ENCODE data around the gene PIP5K1C. TPM values are rescaled to one million over a fixed set of nuclear protein-coding genes. Genes with fewer than 3 reads are reported as not detected.

Gene PIP5K1C
- total RNA-seq, 2 donors from 2014 or later: 16.6 to 30.7 TPM

DNA sequence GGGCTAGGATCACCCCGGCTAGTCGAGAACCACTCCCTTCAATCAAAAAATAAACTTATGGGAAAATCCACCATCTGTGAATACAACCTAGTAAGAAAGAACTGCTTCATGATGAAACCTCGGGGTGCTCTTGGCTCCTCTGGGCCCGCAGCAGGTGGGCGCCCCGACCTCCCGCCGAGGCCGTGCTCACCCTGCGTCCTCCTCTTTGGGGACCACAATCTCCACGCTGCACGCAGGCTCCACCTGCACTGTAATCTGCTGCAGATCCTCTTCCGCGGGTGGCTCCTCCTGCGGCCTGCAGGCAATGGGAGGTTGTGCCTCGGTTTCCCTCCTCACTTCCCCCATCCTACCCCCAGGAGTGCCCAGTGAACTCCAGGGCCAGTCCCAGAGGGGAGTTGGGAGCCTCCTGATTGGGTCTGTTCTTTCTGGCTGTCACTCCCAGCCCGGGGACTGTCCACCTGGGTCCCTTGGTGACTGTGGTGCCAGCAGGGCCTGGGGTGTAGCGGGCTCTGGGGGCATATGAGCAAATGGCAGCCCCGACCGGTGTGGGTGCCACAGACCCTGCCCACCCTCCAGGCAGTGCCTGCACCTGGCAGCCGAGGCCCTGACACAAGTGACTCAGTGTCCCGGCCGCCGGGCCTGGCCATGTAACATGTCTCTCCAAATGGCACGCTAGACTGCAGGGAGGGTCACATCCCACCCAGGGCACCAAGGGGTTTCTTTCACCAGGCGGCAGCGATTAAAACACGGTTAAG, 58.6 kb downstream of the PIP5K1C start:
- no peak for TF ChIP-seq POLR2A (IDR thresholded peaks at IDR 0.05)
- TF ChIP-seq, protein P1, sequence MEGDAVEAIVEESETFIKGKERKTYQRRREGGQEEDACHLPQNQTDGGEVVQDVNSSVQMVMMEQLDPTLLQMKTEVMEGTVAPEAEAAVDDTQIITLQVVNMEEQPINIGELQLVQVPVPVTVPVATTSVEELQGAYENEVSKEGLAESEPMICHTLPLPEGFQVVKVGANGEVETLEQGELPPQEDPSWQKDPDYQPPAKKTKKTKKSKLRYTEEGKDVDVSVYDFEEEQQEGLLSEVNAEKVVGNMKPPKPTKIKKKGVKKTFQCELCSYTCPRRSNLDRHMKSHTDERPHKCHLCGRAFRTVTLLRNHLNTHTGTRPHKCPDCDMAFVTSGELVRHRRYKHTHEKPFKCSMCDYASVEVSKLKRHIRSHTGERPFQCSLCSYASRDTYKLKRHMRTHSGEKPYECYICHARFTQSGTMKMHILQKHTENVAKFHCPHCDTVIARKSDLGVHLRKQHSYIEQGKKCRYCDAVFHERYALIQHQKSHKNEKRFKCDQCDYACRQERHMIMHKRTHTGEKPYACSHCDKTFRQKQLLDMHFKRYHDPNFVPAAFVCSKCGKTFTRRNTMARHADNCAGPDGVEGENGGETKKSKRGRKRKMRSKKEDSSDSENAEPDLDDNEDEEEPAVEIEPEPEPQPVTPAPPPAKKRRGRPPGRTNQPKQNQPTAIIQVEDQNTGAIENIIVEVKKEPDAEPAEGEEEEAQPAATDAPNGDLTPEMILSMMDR (IDR thresholded peaks at IDR 0.05): no peak
- Histone ChIP-seq H3K36me3 (replicated peaks in 1 of 2; ENCODE audit: insufficient read depth in 1 of 2, low read depth in 2 of 2) (peaks cover 0 to 8% of the 10 kb centered on the region in 2 donors), H3K27me3 (no peaks in the 10 kb centered on the region), H3K9me3 (no peaks in the 10 kb centered on the region), H3K4me1 (no peaks in the 10 kb centered on the region), H3K4me3 (no peak overlapping the region), H3K27ac (no peak overlapping the region)
- WGBS, 2 donors: 91 to 95% methylated on average over 21 to 27 of the region's 28 CpGs
- intact Hi-C loops (cut with DNase I): no loop called here
- DNase-seq (no peak), ATAC-seq (no peak)

- peaks cover 0 to 6% of the 10 kb centered on the region in 2 donors for H3K36me3 ChIP-seq (replicated peaks in 1 of 2; ENCODE audit: insufficient read depth in 1 of 2, low read depth in 2 of 2)
- H3K4me3 ChIP-seq: no peak overlapping the region
These were observed 60.8 kb downstream of the PIP5K1C start for GRCh38 chr19:3639479-3639878.

DNA sequence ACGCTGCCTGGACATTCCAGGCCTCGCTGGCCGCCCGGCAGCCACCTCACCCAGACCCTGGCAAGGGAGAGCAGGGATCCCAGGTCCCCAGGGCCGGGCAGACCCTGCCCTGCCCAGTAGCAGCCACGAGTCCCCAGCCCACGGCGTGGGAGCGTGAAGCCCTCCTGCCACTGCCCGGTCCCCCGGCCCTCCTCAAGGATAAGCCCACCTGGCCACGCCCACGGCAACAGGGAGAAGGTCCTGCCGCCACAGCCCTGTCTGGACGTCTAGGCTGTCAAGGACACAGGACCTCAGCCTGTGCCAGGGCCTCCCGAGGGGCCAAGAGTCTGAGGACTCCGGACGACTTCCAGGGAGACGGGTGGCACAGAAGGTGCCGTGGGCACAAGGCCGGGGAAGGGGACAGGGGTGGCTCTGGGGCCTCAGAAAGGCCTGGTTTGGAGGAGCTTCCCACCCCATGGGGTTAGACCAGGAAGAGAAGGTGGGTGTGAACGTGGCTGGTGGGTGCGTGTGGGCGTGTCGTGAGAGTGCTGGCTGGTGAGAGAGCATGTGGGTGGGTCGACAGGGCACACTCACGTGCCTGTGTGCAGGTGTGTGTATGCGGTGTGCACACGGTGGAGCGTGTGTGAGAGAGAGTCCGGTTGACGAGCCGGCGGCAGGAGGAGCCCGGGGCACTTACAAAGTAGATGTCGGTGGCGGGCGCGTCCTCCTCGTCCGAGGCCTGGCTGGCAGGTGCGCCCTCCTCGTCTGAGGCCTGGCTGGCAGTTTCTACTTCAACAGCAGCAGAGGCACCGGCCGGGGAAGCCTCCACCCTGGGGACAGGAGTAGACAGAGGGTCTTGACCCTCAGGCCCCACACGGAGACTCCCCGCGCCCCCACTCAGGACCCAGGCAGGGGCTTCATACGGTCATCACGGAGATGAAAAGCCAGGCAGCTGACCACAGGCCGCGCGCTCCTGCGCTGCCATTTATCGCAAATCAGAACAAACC, 61.8 kb downstream of the PIP5K1C start:
- ATAC-seq (no peak), DNase-seq (no peak)
- Histone ChIP-seq H3K4me1 (no peaks in the 10 kb centered on the region), H3K9me3 (no peaks in the 10 kb centered on the region), H3K4me3 (no peak overlapping the region), H3K27ac (no peak overlapping the region), H3K36me3 (replicated peaks in 1 of 2; ENCODE audit: insufficient read depth in 1 of 2, low read depth in 2 of 2) (peaks cover 0 to 6% of the 10 kb centered on the region in 2 donors), H3K27me3 (no peaks in the 10 kb centered on the region)
- no peak for TF ChIP-seq POLR2A (IDR thresholded peaks at IDR 0.05)
- TF ChIP-seq, protein P1 (IDR thresholded peaks at IDR 0.05): no peak
- intact Hi-C loops (cut with DNase I): no loop called here
- 82 to 88% methylated on average over 26 to 47 of the region's 55 CpGs for whole genome bisulfite sequencing, 2 donors

More at GRCh38 chr19:3639479-3639878, 60.8 kb downstream of the PIP5K1C start:
- H3K4me1 ChIP-seq: no peaks in the 10 kb centered on the region
- intact Hi-C loops (cut with DNase I): no loop called here
- 96 to 98% methylated on average over 12 to 13 of the region's 13 CpGs for WGBS, 2 donors
- TF ChIP-seq, protein P1 (IDR thresholded peaks at IDR 0.05): no peak
- no peak for TF ChIP-seq POLR2A (IDR thresholded peaks at IDR 0.05)
- ATAC-seq: no peak
- H3K27me3 ChIP-seq: no peaks in the 10 kb centered on the region
- H3K27ac ChIP-seq: no peak overlapping the region
- no peaks in the 10 kb centered on the region for H3K9me3 ChIP-seq
- DNase-seq: no peak

- H3K4me3 ChIP-seq: no peak overlapping the region
- H3K36me3 ChIP-seq (replicated peaks in 1 of 2; ENCODE audit: insufficient read depth in 1 of 2, low read depth in 2 of 2): peaks cover 0 to 5% of the 10 kb centered on the region in 2 donors
- no peaks in the 10 kb centered on the region for H3K27me3 ChIP-seq
- no peaks in the 10 kb centered on the region for H3K4me1 ChIP-seq
- no peak for ATAC-seq
- no peak overlapping the region for H3K27ac ChIP-seq
- no peaks in the 10 kb centered on the region for H3K9me3 ChIP-seq
- intact Hi-C loops (cut with DNase I): no loop called here
- 93 to 94% methylated on average over 14 to 20 of the region's 23 CpGs for WGBS, 2 donors
- no peak for DNase-seq
- no peak for TF ChIP-seq POLR2A (IDR thresholded peaks at IDR 0.05)
- TF ChIP-seq, protein P1 (IDR thresholded peaks at IDR 0.05): no peak
These were observed 62.6 kb downstream of the PIP5K1C start for GRCh38 chr19:3637621-3638020.

All from body of pancreas (tissue), 4 donors.